Common myeloid progenitor, CD34-positive (primary cell): ENCODE measurements around the gene EN1.

Source experiments
- CTCF ChIA-PET: fragments of 350-600 bp; sonication (Branson Sonifier 250); formaldehyde crosslinking; loops from one replicate; lab custom pipeline; 2021; ENCODE audit warnings: antibody characterized with exemption; lab: Charles Lee
- POLR2A ChIA-PET: fragments of 350-600 bp; sonication (Branson Sonifier 250); formaldehyde crosslinking; loops from one replicate; lab custom pipeline; 2021; ENCODE audit warnings: antibody characterized with exemption; lab: Charles Lee
- DNase-seq, 3 donors: peaks; one replicate each; pipeline versions ENCODE4 v3.0.0 to v3.0.0-alpha.2; 2013
- H3K27ac ChIP-seq, 2 experiments: 1 replicate in 1 of 2; 2 replicates in 1 of 2; pipeline ENCODE4 v1.7.0; 2013; ENCODE audit warnings: inconsistent platforms in 2 of 2, low read length in 2 of 2, mild to moderate bottlenecking in 2 of 2, low read depth in 1 of 2, moderate library complexity in 1 of 2; ENCODE audit not compliant: severe bottlenecking in 2 of 2, insufficient read depth in 1 of 2, poor library complexity in 1 of 2
- H3K27me3 ChIP-seq, 5 experiments: replicated peaks in 2 of 5; 1 replicate in 3 of 5; 2 replicates in 2 of 5; pipeline versions ENCODE4 v1.6.1 to v1.7.0; 2013; ENCODE audit warnings: low read length in 4 of 5, mild to moderate bottlenecking in 2 of 5, moderate library complexity in 2 of 5, inconsistent platforms in 1 of 5; ENCODE audit not compliant: insufficient read depth in 5 of 5, control insufficient read depth in 4 of 5
- H3K36me3 ChIP-seq, 4 experiments: 1 replicate in 2 of 4; 2 replicates in 2 of 4; pipeline versions ENCODE4 v1.6.1 to v1.7.0; 2013; ENCODE audit warnings: low read length in 3 of 4, control low read depth in 1 of 4, mild to moderate bottlenecking in 1 of 4; ENCODE audit not compliant: control insufficient read depth in 4 of 4, insufficient read depth in 4 of 4
- H3K4me1 ChIP-seq, 4 experiments: 1 replicate in 3 of 4; 2 replicates in 1 of 4; pipeline versions ENCODE4 v1.6.1 to v1.7.1; 2013; ENCODE audit warnings: low read length in 3 of 4, mild to moderate bottlenecking in 3 of 4, control low read depth in 1 of 4, inconsistent platforms in 1 of 4, moderate library complexity in 1 of 4; ENCODE audit not compliant: control insufficient read depth in 4 of 4, insufficient read depth in 4 of 4; ENCODE audit errors: control extremely low read depth in 1 of 4
- H3K4me3 ChIP-seq, 7 experiments: 1 replicate in 4 of 7; 2 replicates in 3 of 7; pipeline versions ENCODE4 v1.5.1 to v1.7.0; 2013; ENCODE audit warnings: mild to moderate bottlenecking in 7 of 7, low read length in 6 of 7, moderate library complexity in 6 of 7, inconsistent platforms in 2 of 7, low read depth in 2 of 7, control low read depth in 1 of 7; ENCODE audit not compliant: insufficient read depth in 4 of 7, control insufficient read depth in 1 of 7; ENCODE audit errors: extremely low read depth in 1 of 7
- H3K9me3 ChIP-seq, 5 experiments: 1 replicate in 4 of 5; 2 replicates in 1 of 5; pipeline versions ENCODE4 v1.6.1 to v1.7.1; 2013; ENCODE audit warnings: low read length in 4 of 5, mild to moderate bottlenecking in 2 of 5, inconsistent platforms in 1 of 5, low read depth in 1 of 5, moderate library complexity in 1 of 5; ENCODE audit not compliant: control insufficient read depth in 4 of 5, insufficient read depth in 2 of 5; ENCODE audit errors: control extremely low read depth in 1 of 5
- WGBS: methylation state at CpG from one replicate; pipeline ENCODE4 v1.1.5; 2013; ENCODE audit not compliant: insufficient coverage; 5-methylcytosine and 5-hydroxymethylcytosine counted together

The EN1 gene

GRCh38 chr2:118851650-118852049 lies 4.2 kb upstream of the EN1 start:
- H3K27ac ChIP-seq = no peak overlapping the region
- H3K4me1 ChIP-seq = peaks cover 0 to 20% (median 6%) of the 10 kb centered on the region in 4 experiments
- no peak overlapping the region for H3K4me3 ChIP-seq
- POLR2A ChIA-PET = no interaction called here
- H3K9me3 ChIP-seq = peaks cover 0 to 3% (median 0%) of the 10 kb centered on the region in 5 experiments
- no peaks in the 10 kb centered on the region for H3K36me3 ChIP-seq
- WGBS = 7% methylated on average over 17 of the region's 17 CpGs
- CTCF ChIA-PET = no interaction called here
- H3K27me3 ChIP-seq = peaks cover 14 to 97% (median 81%) of the 10 kb centered on the region in 5 experiments
- DNase-seq = no peak

GRCh38 chr2:118850901-118851415 lies 3.5 kb upstream of the EN1 start:
- Histone ChIP-seq H3K27me3 (peaks cover 11 to 97% (median 76%) of the 10 kb centered on the region in 5 experiments), H3K9me3 (peaks cover 0 to 3% (median 0%) of the 10 kb centered on the region in 5 experiments), H3K4me1 (peaks cover 0 to 19% (median 6%) of the 10 kb centered on the region in 4 experiments), H3K36me3 (no peaks in the 10 kb centered on the region), H3K27ac (no peak overlapping the region), H3K4me3 (no peak overlapping the region)
- CTCF ChIA-PET = no interaction called here
- DNase-seq = no peak
- POLR2A ChIA-PET = no interaction called here
- WGBS = 0% methylated on average over 4 of the region's 9 CpGs

GRCh38 chr2:118850168-118850900 lies 2.9 kb upstream of the EN1 start:
- 5% methylated on average over 29 of the region's 32 CpGs for WGBS
- H3K4me3 ChIP-seq = no peak overlapping the region
- peaks cover 11 to 97% (median 80%) of the 10 kb centered on the region in 5 experiments for H3K27me3 ChIP-seq
- H3K36me3 ChIP-seq = no peaks in the 10 kb centered on the region
- peaks cover 0 to 15% (median 3%) of the 10 kb centered on the region in 4 experiments for H3K4me1 ChIP-seq
- H3K9me3 ChIP-seq = peaks cover 0 to 4% (median 0%) of the 10 kb centered on the region in 5 experiments
- ChIA-PET CTCF (interaction anchor here (0.8 to 2.2 kb wide), 2 partner anchors 8 to 460 kb away, joined by 3 to 12 read pairs; no protein-coding TSS in a partner anchor), POLR2A (no interaction called here)
- H3K27ac ChIP-seq = no peak overlapping the region
- no peak for DNase-seq

- CTCF ChIA-PET = interaction anchor here (0.7 to 2.2 kb wide), 4 partner anchors 9 to 633 kb away, joined by 3 to 12 read pairs (median 3); no protein-coding TSS in a partner anchor
- no peak for DNase-seq
- POLR2A ChIA-PET = no interaction called here
- peaks cover 11 to 97% (median 78%) of the 10 kb centered on the region in 5 experiments for H3K27me3 ChIP-seq
- no peak overlapping the region for H3K4me3 ChIP-seq
- WGBS = 4% methylated on average over 47 of the region's 52 CpGs
- H3K9me3 ChIP-seq = peaks cover 0 to 5% (median 0%) of the 10 kb centered on the region in 5 experiments
- H3K36me3 ChIP-seq = no peaks in the 10 kb centered on the region
- no peak overlapping the region for H3K27ac ChIP-seq
- H3K4me1 ChIP-seq = peaks cover 0 to 13% (median 2%) of the 10 kb centered on the region in 4 experiments
These were observed 2.0 kb upstream of the EN1 start for GRCh38 chr2:118849226-118850167.

GRCh38 chr2:118848381-118849225 lies 1.2 kb upstream of the EN1 start:
- H3K4me3 ChIP-seq = no peak overlapping the region
- 3% methylated on average over 45 of the region's 46 CpGs for WGBS
- DNase-seq = no peak
- no peaks in the 10 kb centered on the region for H3K36me3 ChIP-seq
- peaks cover 0 to 13% (median 2%) of the 10 kb centered on the region in 4 experiments for H3K4me1 ChIP-seq
- CTCF ChIA-PET = interaction anchor here (0.6 to 2.2 kb wide), 6 partner anchors 8 to 632 kb away, joined by 3 to 12 read pairs (median 3); no protein-coding TSS in a partner anchor
- peaks cover 11 to 97% (median 79%) of the 10 kb centered on the region in 5 experiments for H3K27me3 ChIP-seq
- POLR2A ChIA-PET = no interaction called here
- peaks cover 0 to 5% (median 0%) of the 10 kb centered on the region in 5 experiments for H3K9me3 ChIP-seq
- no peak overlapping the region for H3K27ac ChIP-seq

GRCh38 chr2:118847762-118848172 lies 319 bp upstream of the EN1 start:
- peak in 2 of 3 donors; percentile 50 to 60 for DNase-seq
- H3K27ac ChIP-seq = no peak overlapping the region
- WGBS = 3% methylated on average over 18 of the region's 35 CpGs
- H3K27me3 ChIP-seq = peaks cover 11 to 97% (median 74%) of the 10 kb centered on the region in 5 experiments
- no peaks in the 10 kb centered on the region for H3K36me3 ChIP-seq
- H3K4me1 ChIP-seq = peaks cover 0 to 15% (median 2%) of the 10 kb centered on the region in 4 experiments
- ChIA-PET CTCF (interaction anchor here (0.6 to 2.2 kb wide), 7 partner anchors 9 to 631 kb away, joined by 3 to 12 read pairs (median 4); no protein-coding TSS in a partner anchor), POLR2A (no interaction called here)
- peaks cover 0 to 5% (median 0%) of the 10 kb centered on the region in 5 experiments for H3K9me3 ChIP-seq
- peak overlapping the region in 1 of 7 experiments; percentile 28 for H3K4me3 ChIP-seq
